ENCODE data around the gene HHATL.

Gene HHATL

DNA sequence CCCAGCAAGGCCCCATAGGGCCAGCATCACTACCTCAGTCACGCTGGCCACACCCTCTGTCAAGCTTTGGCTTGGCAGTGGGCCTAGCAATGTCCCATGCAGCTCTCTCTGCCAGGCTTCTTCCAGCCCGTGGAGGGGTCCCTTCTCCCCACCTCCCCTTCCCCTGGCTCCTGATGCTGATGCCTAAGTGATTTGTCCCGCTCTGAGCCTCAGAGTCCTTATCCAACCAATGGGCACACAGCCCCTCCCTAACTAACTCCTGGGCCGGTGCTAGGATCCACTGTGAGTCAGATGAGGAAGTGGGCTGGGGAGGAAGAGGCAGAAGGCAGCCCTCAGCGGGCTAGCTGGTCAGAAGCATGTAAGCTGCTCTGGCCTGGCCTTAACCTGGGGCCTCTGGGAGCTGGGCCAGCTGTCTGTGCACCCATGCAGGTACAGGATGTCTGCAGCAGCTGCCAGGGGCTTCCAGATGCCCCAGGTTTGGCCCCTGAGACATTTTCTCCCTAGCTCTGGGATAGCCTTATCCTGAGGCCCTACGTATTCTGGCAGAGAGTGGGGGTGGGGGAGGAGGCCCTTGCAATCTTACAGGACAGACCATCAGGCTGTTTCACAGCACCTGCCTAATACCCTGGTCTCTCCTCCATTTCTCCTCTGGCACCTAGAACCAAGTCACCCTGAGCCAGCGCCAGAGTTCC, 49.8 kb downstream of the HHATL start:
- DNase-seq (ENCODE audit: low spot score): peak; percentile 58
- in situ Hi-C loops (cut with MboI; ENCODE audit: low pct_unique_long_range_greater_than_20kb, low sequenced_read_pairs, unreplicated experiment): no loop called here
- TF ChIP-seq, protein P1, sequence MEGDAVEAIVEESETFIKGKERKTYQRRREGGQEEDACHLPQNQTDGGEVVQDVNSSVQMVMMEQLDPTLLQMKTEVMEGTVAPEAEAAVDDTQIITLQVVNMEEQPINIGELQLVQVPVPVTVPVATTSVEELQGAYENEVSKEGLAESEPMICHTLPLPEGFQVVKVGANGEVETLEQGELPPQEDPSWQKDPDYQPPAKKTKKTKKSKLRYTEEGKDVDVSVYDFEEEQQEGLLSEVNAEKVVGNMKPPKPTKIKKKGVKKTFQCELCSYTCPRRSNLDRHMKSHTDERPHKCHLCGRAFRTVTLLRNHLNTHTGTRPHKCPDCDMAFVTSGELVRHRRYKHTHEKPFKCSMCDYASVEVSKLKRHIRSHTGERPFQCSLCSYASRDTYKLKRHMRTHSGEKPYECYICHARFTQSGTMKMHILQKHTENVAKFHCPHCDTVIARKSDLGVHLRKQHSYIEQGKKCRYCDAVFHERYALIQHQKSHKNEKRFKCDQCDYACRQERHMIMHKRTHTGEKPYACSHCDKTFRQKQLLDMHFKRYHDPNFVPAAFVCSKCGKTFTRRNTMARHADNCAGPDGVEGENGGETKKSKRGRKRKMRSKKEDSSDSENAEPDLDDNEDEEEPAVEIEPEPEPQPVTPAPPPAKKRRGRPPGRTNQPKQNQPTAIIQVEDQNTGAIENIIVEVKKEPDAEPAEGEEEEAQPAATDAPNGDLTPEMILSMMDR (IDR thresholded peaks at IDR 0.05; ENCODE audit: extremely low read depth, insufficient read depth, missing control alignments): no peak

DNA sequence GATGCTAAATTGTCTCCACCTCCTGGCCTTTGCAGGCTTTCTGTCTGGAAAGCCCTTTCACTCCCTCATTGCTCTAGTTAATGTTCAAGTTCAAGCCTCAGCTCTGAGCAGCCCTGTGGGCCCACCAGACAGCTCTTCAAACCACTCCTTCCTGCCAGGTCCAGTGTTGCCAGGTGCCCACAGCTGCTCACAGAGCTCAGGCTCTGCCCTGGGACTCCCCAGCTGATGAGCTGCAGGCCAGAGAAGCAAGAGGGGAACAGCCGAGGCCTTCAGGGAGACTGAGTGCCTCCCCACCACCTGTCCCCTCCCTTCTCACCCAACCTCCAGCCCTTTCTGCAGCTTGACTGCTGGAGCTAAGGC, 50.4 kb downstream of the HHATL start:
- TF ChIP-seq, protein P1 (IDR thresholded peaks at IDR 0.05; ENCODE audit: extremely low read depth, insufficient read depth, missing control alignments): no peak
- no peak for DNase-seq (ENCODE audit: low spot score)
- in situ Hi-C loops (cut with MboI; ENCODE audit: low pct_unique_long_range_greater_than_20kb, low sequenced_read_pairs, unreplicated experiment): no loop called here

DNA sequence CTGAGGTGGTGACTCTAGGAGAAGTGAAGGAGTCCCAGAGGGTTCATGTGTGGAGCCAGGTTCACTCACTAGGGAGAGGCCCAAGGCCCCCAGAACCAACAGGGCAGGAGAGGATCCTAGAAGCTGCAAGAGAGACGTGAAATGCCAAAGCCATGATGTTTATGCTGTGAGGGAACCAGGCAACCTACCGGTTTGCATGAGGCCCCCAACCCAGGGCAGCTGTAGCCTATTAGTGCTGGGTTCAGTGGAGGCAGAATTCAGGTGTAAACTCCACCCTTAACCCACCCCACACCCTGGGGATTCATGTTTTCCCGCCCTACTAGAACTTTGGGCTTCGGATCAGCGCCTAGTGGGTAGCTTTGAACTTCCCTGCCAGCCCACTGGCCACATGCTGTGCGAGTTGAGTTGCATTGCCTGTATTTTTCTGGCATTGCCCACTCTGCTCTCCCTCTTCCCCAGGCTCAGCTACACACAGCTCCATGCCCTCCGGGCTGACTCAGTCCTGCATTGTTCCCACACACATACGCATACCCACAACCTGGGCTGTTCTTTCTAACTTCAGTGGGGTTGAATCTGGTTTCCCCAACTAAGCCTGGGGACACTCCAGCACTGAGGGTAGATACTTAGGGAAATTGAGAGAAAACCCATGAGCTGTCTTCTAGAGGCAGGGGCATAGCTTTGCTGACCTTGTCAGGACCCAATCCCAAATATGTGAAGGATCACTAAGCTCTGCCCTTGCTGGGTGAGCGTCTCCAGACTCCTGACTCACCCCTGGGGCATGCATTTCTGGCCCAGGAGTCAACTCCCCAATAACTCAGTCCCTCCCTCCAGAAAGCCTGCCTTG, 51.1 kb downstream of the HHATL start:
- in situ Hi-C loops (cut with MboI; ENCODE audit: low pct_unique_long_range_greater_than_20kb, low sequenced_read_pairs, unreplicated experiment): no loop called here

GRCh38 chr3:42649783-42650182, 52.8 kb downstream of the HHATL start:
- TF ChIP-seq, protein P1 (IDR thresholded peaks at IDR 0.05; ENCODE audit: extremely low read depth, insufficient read depth, missing control alignments): no peak
- in situ Hi-C loops (cut with MboI; ENCODE audit: low pct_unique_long_range_greater_than_20kb, low sequenced_read_pairs, unreplicated experiment): no loop called here
- DNase-seq (ENCODE audit: low spot score): no peak

More for the DNA sequence above, 51.1 kb downstream of the HHATL start:
- no peak for DNase-seq (ENCODE audit: low spot score)
- TF ChIP-seq, protein P1 (IDR thresholded peaks at IDR 0.05; ENCODE audit: extremely low read depth, insufficient read depth, missing control alignments): no peak

GRCh38 chr3:42649006-42649405, 53.6 kb downstream of the HHATL start:
- no peak for DNase-seq (ENCODE audit: low spot score)
- TF ChIP-seq, protein P1 (IDR thresholded peaks at IDR 0.05; ENCODE audit: extremely low read depth, insufficient read depth, missing control alignments): no peak
- in situ Hi-C loops (cut with MboI; ENCODE audit: low pct_unique_long_range_greater_than_20kb, low sequenced_read_pairs, unreplicated experiment): no loop called here

GRCh38 chr3:42647821-42648459, 54.7 kb downstream of the HHATL start:
- TF ChIP-seq, protein P1 (IDR thresholded peaks at IDR 0.05; ENCODE audit: extremely low read depth, insufficient read depth, missing control alignments): no peak
- DNase-seq (ENCODE audit: low spot score): no peak
- in situ Hi-C loops (cut with MboI; ENCODE audit: low pct_unique_long_range_greater_than_20kb, low sequenced_read_pairs, unreplicated experiment): no loop called here
